ENCODE measurements around the gene PPEF1. TPM values are rescaled to one million over a fixed set of nuclear protein-coding genes. Genes with fewer than 3 reads are reported as not detected.

Gene PPEF1
- total and polyA plus RNA-seq, 2 of the 4 experiments (the other 2 are of a cell fraction) = not detected

- no peak overlapping the region for H2BK20ac ChIP-seq (ENCODE audit: low read depth, low read length)
- no peaks in the 10 kb centered on the region for H3K4me1 ChIP-seq (ENCODE audit: control insufficient read depth, insufficient read depth, low read length)
- no peak overlapping the region for H4K91ac ChIP-seq (ENCODE audit: insufficient read depth, low read depth, low read length)
- TF ChIP-seq RFX5 (IDR thresholded peaks at IDR 0.05; ENCODE audit: low read depth, low read length) (no peak), MAZ (IDR thresholded peaks at IDR 0.05; ENCODE audit: borderline replicate concordance, low read depth, low read length) (no peak)
- BruUV-seq (replicated peaks) = no TSS peak
- no peak for DNase-seq
- H2BK120ac ChIP-seq (ENCODE audit: low read depth, low read length) = no peak overlapping the region
- no peak overlapping the region for H3K4me3 ChIP-seq (ENCODE audit: insufficient read depth, low read depth, low read length)
- in situ Hi-C loops (cut with MboI; ENCODE audit: low sequenced_read_pairs) = no loop called here
- H3K36me3 ChIP-seq (ENCODE audit: control insufficient read depth, insufficient read depth, low read length) = no peaks in the 10 kb centered on the region
- H4K5ac ChIP-seq (ENCODE audit: low read depth, low read length) = no peak overlapping the region
- no peak overlapping the region for H3K18ac ChIP-seq (ENCODE audit: low read depth, low read length)
- no peak overlapping the region for H2BK15ac ChIP-seq (ENCODE audit: low read depth, low read length)
- no peak overlapping the region for H3K56ac ChIP-seq (ENCODE audit: extremely low read depth, insufficient read depth, low read length)
- dilution Hi-C loops (cut with HindIII; ENCODE audit: low sequenced_read_pairs, unreplicated experiment) = no loop called here
- H2AK9ac ChIP-seq (replicated peaks; ENCODE audit: low read depth, low read length, poor library complexity) = no peak overlapping the region
- H2AK5ac ChIP-seq (ENCODE audit: low read depth, low read length) = no peak overlapping the region
- no peak overlapping the region for H2AFZ ChIP-seq (replicated peaks; ENCODE audit: low read length, poor library complexity)
- no peak overlapping the region for H3K23ac ChIP-seq (ENCODE audit: low read depth, low read length)
- H4K20me1 ChIP-seq (ENCODE audit: insufficient read depth, low read length) = no peaks in the 10 kb centered on the region
- no peak overlapping the region for H3K4me2 ChIP-seq (ENCODE audit: low read depth, low read length)
- H3K79me1 ChIP-seq (ENCODE audit: low read depth in 1 of 2, low read length in 2 of 2) = no peaks in the 10 kb centered on the region
- no peak overlapping the region for H4K8ac ChIP-seq (ENCODE audit: low read depth in 2 of 2, low read length in 2 of 2)
- no CpG with 5 or more reads among the region's 1 CpG for WGBS, 2 experiments (ENCODE audit: extremely low coverage in 2 of 2, insufficient read length in 1 of 2)
- ATAC-seq (ENCODE audit: low read depth) = no peak
- CTCF ChIA-PET = no interaction called here
- no peak overlapping the region for H3K9ac ChIP-seq (ENCODE audit: low read depth, low read length)
- H3K4ac ChIP-seq (ENCODE audit: low read depth, low read length) = no peak overlapping the region
- H3K27me3 ChIP-seq (ENCODE audit: control insufficient read depth, insufficient read depth, low read length) = no peaks in the 10 kb centered on the region; the same call in 1 of the 2 replicates
- H3K14ac ChIP-seq (replicated peaks; ENCODE audit: low read depth, low read length) = no peak overlapping the region
- H3K9me1 ChIP-seq (ENCODE audit: insufficient read depth, low read length) = no peaks in the 10 kb centered on the region
- H3K27ac ChIP-seq (ENCODE audit: insufficient read depth, low read length) = no peak overlapping the region
- H3K9me3 ChIP-seq (ENCODE audit: control insufficient read depth, insufficient read depth, low read length) = no peaks in the 10 kb centered on the region
- intact Hi-C loops (cut with micrococcal nuclease) = no loop called here
- H2BK5ac ChIP-seq (ENCODE audit: low read depth, low read length, poor library complexity, severe bottlenecking) = no peak overlapping the region
- POLR2A ChIA-PET (ENCODE audit: unreplicated experiment) = no interaction called here
These were observed 121.5 kb downstream of the PPEF1 start for GRCh38 chrX:18828832-18829404.
